T follicular helper cell (primary cell): Measurements from ENCODE around the gene TNK2.
A peak's percentile ranks its signal among the peaks of the same experiment; 100 is the strongest.

Experiments
- DNase-seq: peaks from one replicate; pipeline ENCODE4 v3.0.0-alpha.2; 2020; ENCODE audit warnings: low read depth

TNK2 gene

GRCh38 chr3:195899701-195900435 is 8.5 kb downstream of the TNK2 start:
- DNase-seq, result no peak

GRCh38 chr3:195897853-195898415 is 10.4 kb downstream of the TNK2 start:
- no peak for DNase-seq

- no peak for DNase-seq
These were observed 11.1 kb downstream of the TNK2 start for GRCh38 chr3:195897081-195897852.

GRCh38 chr3:195896361-195897080 is 11.8 kb downstream of the TNK2 start:
- DNase-seq, result no peak

- peak; percentile 44 for DNase-seq
These were observed 12.4 kb downstream of the TNK2 start for GRCh38 chr3:195895861-195896360.

GRCh38 chr3:195895078-195895860 is 13.1 kb downstream of the TNK2 start:
- DNase-seq, result peak; percentile 42

GRCh38 chr3:195893916-195894465 is 14.4 kb downstream of the TNK2 start:
- DNase-seq, result no peak

GRCh38 chr3:195893516-195893915 is 14.8 kb downstream of the TNK2 start:
- DNase-seq, result no peak

GRCh38 chr3:195893044-195893395 is 15.3 kb downstream of the TNK2 start:
- DNase-seq, result no peak

GRCh38 chr3:195892105-195893043 is 16.0 kb downstream of the TNK2 start:
- no peak for DNase-seq

- no peak for DNase-seq
These were observed 16.8 kb downstream of the TNK2 start for GRCh38 chr3:195891431-195892104.

GRCh38 chr3:195889870-195890295 is 18.5 kb downstream of the TNK2 start:
- DNase-seq, result no peak

GRCh38 chr3:195888981-195889869 is 19.1 kb downstream of the TNK2 start:
- DNase-seq, result no peak

GRCh38 chr3:195888311-195888761 is 20.0 kb downstream of the TNK2 start:
- no peak for DNase-seq

- no peak for DNase-seq
These were observed 20.7 kb downstream of the TNK2 start for GRCh38 chr3:195887670-195888069.

- no peak for DNase-seq
These were observed 21.9 kb downstream of the TNK2 start for GRCh38 chr3:195886181-195887141.
